HG03039 (cell line): ENCODE measurements around the gene TBL1X.
"Not testable (repeated sequence)": the region's sequence is repeated elsewhere in the genome, so short reads cannot be mapped to it uniquely, and the experiment has no call there.

ENCODE experiments used
- ATAC-seq: cut with Tn5 transposase; IDR thresholded peaks from one replicate; pipeline ENCODE4 v1.9.1; 2021; ENCODE audit warnings: mild to moderate bottlenecking, moderate library complexity; ENCODE audit not compliant: unreplicated experiment

Gene TBL1X

DNA sequence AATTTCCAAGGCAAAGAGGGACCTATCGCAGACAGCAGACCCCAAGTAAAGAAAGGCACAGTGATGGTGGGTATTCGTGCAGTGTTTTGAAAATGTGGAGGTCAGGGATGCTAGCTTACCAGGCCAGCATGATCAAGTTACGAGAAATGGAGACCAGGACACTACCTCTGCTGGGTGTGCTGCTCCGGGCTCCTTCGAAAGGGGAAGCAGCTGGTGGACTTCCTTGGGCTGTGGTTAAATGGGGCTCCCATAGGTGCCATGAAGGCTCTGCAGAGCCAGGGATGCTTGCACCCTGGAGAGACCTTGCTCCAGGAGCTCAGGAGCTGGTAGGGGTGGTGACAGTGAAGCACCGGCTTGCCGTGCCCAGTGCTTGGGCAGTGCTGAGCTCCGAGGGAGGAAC lies 68.8 kb downstream of the TBL1X start:
- no peak for ATAC-seq

DNA sequence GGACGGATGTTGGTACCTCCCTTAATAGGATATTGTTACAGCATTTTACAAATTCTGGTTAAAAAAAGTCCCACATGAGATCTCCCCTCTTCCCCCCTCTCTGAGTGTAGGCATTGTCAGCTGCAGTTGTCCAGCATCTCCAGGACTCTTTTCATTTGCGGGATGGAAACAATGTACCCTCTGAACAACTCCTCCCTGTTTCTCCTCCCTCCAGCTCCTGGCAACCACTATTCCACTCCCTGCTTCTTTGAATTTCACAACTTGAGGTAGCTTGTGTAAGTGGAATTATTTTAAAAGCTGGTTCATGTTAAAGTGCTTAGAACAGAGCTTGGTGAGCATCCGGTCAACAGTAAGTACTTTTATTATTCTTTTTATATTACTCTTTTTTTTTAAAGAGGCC lies 69.8 kb downstream of the TBL1X start:
- no peak for ATAC-seq

DNA sequence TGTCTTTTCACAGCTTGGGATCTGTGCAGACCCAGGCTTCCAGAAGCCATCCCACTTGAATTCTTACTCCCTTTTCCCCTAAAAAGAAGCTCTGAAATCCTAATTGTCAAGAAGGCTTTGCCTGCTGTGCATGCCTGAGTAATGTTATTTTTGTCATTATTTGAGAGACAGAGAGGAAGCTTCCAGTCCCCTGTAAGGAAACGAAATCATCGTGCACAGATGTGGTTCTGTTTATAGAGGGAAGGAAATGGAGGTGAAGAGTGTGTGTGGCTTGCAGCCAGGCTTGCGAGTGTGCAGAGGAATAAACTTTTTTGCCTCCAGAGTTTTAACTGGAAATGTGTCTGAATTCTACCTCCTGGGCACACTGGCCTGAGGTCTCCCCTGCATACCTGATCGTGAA lies 70.2 kb downstream of the TBL1X start:
- ATAC-seq = no peak

DNA sequence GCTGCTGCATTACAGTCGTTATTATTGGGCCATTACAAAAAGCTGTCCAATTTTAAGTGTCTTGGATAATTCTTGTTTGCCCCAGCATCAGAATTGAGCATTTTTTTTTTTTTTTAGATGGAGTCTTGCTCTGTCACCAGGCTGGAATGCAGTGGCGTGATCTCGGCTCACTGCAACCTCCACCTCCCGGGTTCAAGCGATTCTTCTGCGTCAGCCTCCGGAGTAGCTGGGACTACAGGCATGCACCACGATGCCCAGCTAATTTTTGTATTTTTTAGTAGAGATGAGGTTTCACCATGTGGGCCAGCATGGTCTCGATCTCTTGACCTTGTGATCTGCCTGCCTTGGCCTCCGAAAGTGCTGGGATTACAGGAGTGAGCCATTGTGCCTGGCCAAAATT lies 71.3 kb downstream of the TBL1X start:
- ATAC-seq = not testable (repeated sequence)

DNA sequence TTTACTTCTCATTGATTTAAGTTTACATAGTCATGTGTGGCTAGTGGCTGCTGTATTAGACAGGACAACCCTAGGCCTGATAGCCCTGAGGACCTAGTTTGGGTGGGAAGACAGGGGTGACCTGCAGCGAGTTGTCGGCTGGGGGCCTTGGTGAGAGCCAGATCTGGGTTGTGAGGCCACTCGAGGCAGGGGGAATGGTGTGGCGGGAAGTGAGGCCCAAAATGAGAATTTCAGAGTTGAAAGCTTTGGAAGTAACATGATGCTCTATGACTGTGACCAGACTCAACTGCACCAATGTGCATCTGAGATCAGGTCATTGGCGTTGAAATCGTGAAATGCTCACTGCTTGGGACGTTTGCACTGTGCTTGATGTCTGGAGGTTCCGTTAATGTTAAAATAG lies 72.9 kb downstream of the TBL1X start:
- no peak for ATAC-seq

DNA sequence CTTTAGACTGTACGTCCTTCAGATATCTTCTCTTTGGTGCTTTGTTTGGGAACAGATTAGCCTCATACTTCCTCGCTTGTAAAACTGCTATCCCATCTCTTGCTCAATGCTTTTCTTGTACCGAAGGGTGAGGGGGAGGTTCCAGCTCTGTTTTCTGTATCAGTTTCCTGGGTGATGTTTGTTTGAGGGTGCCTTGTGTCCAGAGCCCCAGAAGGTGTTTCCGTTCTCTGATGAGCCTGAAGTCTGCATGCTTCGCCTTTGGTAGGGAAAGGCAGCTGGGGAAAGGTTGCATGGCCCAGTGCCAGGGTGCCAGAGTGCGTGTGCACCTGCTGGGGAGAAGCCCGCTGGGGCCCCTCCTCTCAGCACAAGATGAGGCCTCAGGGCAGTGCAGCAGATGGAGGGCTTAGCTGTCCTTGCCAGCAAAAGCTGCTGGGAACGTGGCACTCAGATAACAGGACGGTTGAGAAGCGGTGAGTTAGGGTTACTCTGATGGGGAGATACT lies 73.7 kb downstream of the TBL1X start:
- ATAC-seq = no peak

DNA sequence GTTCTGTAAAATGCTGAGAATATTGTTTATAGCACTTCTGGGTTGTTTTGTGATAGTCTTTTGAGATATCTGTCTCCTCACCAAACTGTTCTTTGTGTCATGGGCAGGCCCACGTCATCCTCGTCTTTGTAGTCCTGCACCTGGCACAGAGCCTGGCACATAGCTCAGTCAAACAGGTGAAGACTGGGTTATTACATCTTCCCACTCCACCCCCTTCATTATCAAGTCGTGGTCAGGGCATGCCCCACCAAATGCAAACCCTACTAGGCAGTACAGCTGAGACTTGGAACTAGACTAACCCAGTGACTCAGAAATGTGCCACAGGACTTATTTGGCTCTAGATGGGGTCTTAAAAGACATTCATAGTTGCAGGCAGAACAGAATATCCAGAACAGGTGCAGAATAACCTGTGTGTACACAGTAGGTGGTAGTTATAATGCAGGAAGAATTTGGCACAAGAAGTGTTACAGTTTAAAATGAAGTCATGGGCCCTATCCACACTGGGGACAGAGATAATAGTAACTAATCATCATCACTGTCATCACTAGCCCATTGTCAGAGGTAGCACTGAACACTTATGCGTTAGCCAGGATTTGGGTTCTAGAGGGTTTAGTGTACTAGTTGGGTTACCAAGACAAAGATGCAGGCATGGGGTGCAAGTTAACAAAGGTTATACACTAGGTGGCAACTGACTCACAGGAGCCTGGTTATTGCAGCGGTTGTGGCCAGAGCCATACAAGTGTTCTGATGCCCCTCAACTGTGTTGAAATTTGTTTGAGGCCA lies 74.9 kb downstream of the TBL1X start:
- ATAC-seq = no peak

DNA sequence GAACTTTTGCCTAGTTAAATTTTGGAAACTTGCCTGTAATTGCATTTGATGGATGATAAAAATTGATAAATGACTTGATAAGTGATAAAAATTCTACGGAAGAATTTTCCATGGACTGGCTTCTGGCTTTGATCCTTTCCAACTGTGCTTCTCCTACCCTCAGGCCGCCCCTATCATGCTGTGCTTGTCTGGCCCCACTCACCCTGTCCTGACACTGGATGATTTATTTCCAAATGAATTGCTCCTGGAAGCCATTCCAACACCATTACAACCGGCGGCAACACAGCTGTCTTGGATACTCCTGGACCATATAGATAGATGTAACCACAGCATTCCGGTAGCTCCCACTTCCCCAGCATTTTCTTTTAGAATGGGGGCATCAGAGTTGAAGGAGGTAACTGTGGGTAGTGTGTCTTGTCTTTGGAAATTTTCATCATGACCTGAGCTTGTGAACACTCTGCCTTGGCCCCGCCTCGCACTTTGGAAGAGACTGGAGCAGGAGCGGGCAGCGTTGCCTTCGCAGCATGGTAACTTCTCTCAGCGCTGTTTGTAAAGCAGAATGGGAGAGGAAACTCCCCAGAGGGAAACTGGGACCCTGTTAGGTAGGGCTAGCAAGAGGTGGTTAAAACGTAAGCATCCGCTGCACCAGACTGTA lies 77.4 kb downstream of the TBL1X start:
- ATAC-seq = no peak

DNA sequence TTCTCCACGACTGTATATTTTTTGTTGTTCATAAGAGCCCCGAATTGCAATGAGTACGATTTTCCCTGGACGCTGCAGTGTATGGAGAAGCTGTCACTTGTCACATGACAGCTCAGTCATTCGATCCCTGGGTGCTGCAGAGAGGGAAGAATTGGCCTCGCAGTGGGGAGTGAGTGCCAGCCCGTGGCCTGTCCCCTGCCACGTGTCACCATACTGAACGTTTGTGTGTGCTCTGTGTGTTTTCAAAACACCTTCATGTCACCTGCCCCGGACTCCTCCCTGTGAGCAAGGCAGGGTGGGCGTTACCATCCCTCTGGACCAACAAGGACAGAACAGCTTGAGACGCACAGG lies 77.9 kb downstream of the TBL1X start:
- ATAC-seq = no peak

DNA sequence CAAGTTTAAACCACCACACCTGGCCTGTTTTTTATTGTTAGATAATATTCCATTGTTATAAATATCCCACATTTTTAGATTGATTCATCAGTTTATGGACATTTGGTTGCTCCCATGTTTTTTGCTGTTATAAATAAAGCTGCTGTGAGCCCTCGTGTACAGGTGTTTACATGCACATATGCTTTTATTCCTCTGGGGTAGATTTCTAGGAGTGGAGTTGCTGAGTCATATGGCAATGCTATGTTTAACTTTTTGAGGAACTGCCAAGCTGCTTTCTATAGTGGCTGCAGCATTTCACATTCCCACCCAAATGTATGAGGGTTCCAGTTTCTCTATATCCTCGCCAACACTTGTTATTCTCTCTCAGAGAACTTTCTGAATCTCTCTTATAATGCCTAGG lies 90.5 kb downstream of the TBL1X start:
- ATAC-seq = no peak

DNA sequence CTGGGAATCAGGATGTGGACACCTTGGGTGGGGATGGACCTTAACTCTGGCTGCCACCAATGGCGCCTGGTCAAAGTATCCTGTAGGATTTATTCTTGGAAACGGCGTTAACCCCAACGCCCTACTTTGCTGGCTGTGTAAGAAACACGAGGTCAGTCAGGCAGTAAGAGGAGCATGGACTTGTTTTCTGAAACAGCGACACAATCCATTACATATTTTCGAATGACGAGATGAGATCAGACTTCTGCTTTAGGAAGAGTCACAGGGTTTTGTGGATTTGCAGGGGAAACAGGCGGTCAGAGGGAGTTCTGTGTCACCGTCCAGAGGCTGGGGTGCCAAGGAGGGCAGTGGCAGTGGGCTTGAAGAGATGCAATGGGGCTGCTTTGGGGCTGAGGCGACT lies 92.2 kb downstream of the TBL1X start:
- ATAC-seq = no peak

DNA sequence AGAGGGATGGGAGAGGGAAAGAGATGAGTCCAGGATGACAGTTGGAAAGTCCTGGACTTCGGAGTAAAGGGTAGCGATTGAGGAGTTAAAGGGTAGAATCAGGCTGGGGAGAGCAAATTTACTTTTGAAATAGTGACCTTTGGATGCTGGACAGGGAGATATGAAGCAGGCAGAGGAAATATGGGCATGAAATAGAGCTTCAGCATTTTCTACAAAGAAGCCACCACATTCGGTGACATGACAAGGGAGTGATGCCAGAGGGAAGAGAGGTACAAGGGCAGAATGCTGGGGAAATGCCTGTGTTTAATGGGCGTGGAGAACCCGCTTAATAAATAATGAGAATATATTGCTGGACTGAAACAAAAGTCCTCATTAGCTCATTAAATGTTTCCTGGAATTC lies 92.7 kb downstream of the TBL1X start:
- no peak for ATAC-seq

DNA sequence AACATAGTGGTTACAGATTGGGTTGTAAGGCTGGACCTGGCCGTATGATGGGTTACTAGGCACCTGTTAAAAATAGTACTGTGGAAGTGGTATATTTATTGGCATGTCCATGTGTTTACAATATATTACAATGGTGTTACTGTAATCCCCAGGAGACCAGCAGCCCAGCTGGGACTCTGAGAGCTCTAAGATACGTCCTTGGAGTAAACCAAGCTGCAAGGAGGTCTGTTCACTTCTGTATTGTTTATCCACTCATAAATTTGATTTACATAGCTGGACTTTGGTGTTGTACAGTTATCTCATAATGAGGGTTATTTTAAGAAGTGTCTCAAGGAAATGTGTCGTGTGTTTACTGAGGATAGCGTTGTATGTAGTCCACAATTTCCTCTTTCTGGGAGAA lies 93.8 kb downstream of the TBL1X start:
- no peak for ATAC-seq

DNA sequence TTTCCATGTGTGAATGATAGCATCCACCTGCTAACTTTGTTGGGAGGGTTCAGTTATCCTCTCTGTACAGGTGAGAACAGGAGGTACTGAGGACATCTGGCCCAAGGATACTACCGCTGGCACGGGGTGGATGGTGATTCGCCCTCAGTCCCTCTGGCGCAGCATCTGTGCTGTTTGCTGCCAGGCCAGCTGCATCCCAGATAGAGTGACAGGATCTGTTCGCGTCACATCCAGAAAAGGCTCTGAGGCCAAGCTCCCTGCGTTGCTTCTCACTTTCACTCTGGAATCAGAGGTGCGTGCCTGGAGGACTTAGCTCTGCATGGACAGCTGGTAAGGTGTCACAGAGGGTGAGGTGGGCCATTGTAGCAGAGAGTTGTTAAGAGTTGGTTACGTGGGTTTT lies 95.4 kb downstream of the TBL1X start:
- ATAC-seq = no peak

DNA sequence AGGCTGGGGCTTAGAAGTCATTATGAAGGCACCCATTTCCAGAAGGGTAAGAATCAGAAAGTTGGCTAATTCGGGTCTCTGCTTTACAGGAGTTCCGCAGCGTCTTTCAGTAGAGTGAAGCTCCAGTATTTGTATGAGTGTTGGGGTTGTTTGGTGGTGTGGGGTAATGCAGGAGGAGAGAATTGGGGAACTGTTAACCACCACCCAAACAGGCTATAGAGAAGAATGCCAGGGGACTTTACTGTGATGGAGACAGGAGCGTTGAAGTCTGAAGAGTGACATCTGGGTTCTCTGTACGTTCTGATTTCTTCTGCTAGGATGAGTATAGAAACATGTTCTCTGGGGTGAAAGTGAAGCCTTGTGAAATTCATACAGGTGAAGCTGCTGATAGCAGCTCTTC lies 96.3 kb downstream of the TBL1X start:
- ATAC-seq = no peak

DNA sequence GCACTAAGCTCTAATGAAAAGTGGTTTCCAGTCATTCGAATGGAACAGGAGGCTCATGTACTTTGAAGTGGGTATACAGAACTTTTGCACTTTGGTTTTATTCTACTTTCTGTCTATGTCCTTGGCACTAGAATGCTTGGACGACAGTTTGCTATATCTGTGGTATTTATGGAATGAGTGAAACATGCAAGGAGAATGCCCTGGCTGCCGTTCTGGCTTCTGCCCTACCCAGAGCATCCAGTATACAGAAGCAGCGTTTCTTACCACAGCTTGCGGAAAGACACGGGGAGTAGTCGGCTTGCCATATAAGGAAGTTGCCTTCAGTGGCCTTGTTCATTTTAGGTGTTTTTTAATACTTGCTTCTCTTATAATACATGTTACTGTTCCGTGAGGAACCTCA lies 98.0 kb downstream of the TBL1X start:
- no peak for ATAC-seq

DNA sequence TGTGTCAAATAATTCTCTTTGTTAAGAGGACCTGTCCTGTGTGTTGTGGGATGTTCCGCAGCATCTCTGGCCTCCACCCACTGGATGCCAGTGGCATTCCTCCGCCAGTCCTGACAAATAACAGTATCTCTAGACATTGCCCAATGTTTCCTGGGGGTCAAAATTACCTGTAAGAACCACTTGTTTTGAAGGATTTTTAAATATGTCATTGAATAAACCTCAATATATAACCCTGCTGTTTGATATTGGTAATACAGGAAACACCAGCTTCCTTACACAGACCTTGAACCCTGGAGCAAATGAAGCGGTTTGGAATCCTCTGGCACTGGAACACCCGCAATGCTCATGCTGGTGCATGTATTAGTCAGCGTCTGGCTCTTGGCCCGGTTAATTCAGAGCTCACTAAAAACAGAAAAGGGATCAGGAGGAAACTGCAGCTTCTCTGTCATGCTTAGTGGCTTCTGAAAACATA lies 101.3 kb downstream of the TBL1X start:
- no peak for ATAC-seq

DNA sequence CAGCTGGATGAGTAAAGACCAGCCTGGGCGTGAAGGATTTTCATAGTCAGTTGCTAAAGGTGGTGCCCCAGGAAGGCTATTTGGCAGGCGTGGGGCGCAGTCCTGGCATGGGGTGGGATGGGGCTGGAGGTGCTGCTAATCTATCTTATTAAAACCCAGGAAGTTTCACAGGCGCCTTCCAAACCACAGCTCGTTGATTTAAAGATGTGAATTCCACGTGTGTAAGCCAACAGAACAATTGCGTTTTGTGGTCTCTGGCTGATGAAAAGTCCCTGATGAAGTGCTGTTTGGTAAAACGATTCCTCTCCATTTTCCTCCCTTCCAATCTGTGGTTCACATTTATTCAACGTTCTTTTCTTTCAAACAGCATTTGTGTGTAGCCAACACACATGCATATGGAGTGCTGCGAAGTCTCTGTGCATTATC lies 105.0 kb downstream of the TBL1X start:
- no peak for ATAC-seq

DNA sequence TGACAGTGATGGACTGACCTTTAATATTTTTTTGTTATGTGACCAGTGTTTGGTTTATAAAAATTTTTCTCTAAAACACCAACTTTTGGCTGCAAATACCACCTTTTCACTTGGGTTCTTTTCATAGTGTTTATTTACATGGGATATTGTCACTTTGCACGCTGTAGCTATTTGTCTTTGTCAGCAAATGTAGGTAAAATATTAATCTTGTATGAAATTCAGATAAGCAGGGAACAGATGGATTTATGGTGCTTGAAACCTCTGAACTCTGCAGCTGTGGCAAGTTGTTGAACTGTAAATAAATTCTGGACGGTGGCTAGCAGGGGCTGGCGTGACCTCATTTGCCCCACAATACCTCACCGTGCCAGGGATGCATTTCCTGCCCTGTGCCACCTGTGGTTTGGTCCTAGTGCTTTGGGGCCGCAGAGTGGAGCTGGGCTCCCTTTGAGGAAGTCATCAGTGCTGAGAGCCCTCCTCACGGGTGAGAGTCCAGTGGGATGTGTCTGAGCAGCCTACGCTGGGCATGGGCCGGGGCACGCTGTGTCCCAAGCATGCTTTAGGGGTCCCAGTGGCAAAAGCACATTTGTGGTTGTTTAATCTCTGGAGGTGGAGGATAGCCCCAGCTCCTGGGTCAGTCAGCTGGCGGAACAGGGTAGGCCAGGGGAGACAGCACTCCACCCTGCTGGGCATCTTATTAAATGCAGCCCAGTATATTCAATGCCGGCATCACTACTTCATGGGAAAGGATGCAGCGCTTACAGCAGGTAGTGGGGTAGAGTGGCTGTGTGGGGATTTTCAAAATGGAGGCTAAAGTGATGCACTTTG lies 108.6 kb downstream of the TBL1X start:
- ATAC-seq = no peak

DNA sequence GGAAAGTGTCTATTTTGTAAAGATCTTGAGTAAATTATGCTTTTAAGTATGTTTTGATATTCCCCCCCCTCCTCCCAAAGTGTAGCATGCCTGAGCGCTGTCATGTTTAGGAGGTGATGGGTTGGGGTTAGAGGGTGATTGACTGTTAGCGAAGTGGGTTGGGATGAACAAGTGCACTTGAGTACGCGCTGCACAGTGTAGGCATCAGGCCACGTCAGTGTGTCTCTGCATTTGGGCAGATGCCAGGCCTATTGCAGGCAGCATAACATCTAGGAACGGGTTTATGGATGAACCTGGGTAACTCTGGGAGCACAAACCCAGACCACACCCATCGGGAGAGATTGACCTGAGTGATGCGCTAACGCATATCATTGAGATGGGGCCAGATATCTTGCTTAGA lies 111.2 kb downstream of the TBL1X start:
- no peak for ATAC-seq

DNA sequence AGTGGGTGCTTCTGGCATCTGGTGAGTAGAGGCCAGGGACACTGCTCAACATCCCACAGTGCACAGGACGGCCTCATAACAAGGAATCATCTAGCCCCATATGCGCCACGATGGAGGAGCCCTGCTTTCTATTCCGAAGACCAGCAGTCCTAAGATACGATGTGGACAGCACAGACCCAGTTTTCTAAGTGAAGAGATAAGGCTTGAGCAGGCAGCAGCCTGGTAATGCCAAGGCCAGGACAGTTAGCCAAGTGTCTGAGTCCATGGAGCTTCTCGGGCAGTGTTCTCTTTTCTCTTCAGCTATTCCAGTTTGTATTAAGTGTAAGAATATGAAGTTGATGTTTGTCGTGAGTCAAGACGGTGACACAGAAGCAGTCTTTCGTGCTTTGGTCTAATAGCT lies 112.7 kb downstream of the TBL1X start:
- ATAC-seq = no peak
